Measurements from ENCODE around the gene PCDH19.

PCDH19 gene
- long read RNA-seq, result 0 reads

DNA sequence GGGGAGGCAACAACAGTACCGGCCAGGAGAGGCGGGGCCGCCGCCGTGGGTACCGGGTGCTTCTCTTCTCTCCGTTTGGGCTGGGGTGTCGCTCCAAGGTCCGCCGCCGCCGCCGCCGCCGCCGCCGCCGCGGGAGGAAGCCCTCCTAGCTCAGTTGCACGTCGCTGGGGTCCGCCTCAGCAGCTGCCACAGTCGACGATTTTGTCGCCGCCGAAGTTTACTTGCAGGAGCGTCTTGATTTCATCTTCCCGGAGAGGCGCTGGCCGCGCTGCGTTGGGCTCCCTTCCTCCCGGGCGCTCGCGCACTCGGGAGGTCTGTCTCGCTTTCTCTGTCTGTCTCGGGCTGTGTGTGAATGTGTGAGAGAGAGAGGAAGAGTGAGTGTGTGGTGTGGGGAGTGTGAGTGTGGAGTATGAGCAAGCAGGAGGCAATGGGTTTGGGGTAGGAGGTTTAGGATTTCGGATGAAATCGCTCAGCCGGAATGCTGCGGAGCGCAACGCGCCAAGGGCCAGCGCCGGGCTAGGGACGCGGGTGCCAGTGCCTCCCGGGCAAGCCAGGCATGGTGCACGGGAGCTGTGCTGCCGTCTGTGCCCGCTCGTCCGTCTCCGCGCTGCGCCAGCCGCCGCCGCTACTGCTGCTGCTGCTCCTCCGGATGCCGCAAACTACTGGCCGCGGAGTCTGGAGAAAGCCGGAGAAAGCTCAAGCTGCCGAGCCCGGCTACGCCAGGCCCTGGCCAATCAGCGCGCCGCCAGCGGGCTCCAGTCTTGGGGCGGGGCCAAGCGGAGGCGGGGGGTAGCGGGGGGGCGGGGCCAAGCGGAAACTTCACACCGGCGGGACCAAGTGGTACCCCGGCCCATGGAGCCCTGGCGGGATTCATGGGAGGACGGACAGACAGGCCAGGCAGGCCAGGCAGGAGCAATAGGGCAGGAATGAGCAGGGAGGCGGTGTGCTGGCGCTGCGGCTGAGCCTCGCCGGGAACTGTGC lies at the start of gene PCDH19:
Gene PCDH19 (minus strand): TSS at position 664 of the 981 bp plus-strand sequence. CDS start 1,676 bp downstream, outside the sequence.
- no peak within 1 kb of the TSS for H3K27ac ChIP-seq (replicated peaks)
- no peak within 1 kb of the TSS for H3K4me3 ChIP-seq (replicated peaks; ENCODE audit: insufficient read depth, low read length)
- no peak for TF ChIP-seq POLR2AphosphoS5 (IDR thresholded peaks at IDR 0.05; ENCODE audit: low read depth)
- TF ChIP-seq REST (IDR thresholded peaks at IDR 0.05; ENCODE audit: insufficient replicate concordance, low read depth), result no peak
- TF ChIP-seq, protein P1, sequence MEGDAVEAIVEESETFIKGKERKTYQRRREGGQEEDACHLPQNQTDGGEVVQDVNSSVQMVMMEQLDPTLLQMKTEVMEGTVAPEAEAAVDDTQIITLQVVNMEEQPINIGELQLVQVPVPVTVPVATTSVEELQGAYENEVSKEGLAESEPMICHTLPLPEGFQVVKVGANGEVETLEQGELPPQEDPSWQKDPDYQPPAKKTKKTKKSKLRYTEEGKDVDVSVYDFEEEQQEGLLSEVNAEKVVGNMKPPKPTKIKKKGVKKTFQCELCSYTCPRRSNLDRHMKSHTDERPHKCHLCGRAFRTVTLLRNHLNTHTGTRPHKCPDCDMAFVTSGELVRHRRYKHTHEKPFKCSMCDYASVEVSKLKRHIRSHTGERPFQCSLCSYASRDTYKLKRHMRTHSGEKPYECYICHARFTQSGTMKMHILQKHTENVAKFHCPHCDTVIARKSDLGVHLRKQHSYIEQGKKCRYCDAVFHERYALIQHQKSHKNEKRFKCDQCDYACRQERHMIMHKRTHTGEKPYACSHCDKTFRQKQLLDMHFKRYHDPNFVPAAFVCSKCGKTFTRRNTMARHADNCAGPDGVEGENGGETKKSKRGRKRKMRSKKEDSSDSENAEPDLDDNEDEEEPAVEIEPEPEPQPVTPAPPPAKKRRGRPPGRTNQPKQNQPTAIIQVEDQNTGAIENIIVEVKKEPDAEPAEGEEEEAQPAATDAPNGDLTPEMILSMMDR (IDR thresholded peaks at IDR 0.05; ENCODE audit: insufficient read depth, low read length), result no peak
- TF ChIP-seq GABPA (IDR thresholded peaks at IDR 0.05; ENCODE audit: low read depth), result no peak
- TF ChIP-seq SPI1 (IDR thresholded peaks at IDR 0.05; ENCODE audit: borderline replicate concordance, low read depth), result no peak
- H3K27me3 ChIP-seq (ENCODE audit: insufficient read depth, poor library complexity, severe bottlenecking), result peaks cover 13% of the 10 kb centered on the region
- DNase-seq (ENCODE audit: low read depth in 1 of 2, low spot score in 1 of 2), result no peak

GRCh38 chrX:100449696-100450608 lies 39.9 kb upstream of the PCDH19 start:
- Histone ChIP-seq H3K27me3 (ENCODE audit: insufficient read depth, poor library complexity, severe bottlenecking) (no peaks in the 10 kb centered on the region), H3K27ac (replicated peaks) (no peak overlapping the region), H3K4me3 (replicated peaks; ENCODE audit: insufficient read depth, low read length) (no peak overlapping the region)
- no peak for TF ChIP-seq REST (IDR thresholded peaks at IDR 0.05; ENCODE audit: insufficient replicate concordance, low read depth)
- TF ChIP-seq GABPA (IDR thresholded peaks at IDR 0.05; ENCODE audit: low read depth), result no peak
- TF ChIP-seq POLR2AphosphoS5 (IDR thresholded peaks at IDR 0.05; ENCODE audit: low read depth), result no peak
- TF ChIP-seq SPI1 (IDR thresholded peaks at IDR 0.05; ENCODE audit: borderline replicate concordance, low read depth), result no peak
- TF ChIP-seq, protein P1 (IDR thresholded peaks at IDR 0.05; ENCODE audit: insufficient read depth, low read length), result no peak
- no peak for DNase-seq (ENCODE audit: low read depth in 1 of 2, low spot score in 1 of 2)

- Histone ChIP-seq H3K27ac (replicated peaks) (no peak overlapping the region), H3K27me3 (ENCODE audit: insufficient read depth, poor library complexity, severe bottlenecking) (no peaks in the 10 kb centered on the region), H3K4me3 (replicated peaks; ENCODE audit: insufficient read depth, low read length) (no peak overlapping the region)
- DNase-seq (ENCODE audit: low read depth in 1 of 2, low spot score in 1 of 2), result peak in 1 of 2 experiments; percentile 4
- TF ChIP-seq SPI1 (IDR thresholded peaks at IDR 0.05; ENCODE audit: borderline replicate concordance, low read depth) (no peak), POLR2AphosphoS5 (IDR thresholded peaks at IDR 0.05; ENCODE audit: low read depth) (no peak), REST (IDR thresholded peaks at IDR 0.05; ENCODE audit: insufficient replicate concordance, low read depth) (no peak), GABPA (IDR thresholded peaks at IDR 0.05; ENCODE audit: low read depth) (no peak)
- TF ChIP-seq, protein P1 (IDR thresholded peaks at IDR 0.05; ENCODE audit: insufficient read depth, low read length), result peak; percentile 18
Measured at GRCh38 chrX:100447655-100448397, 37.8 kb upstream of the PCDH19 start.
